GM21529 (cell line): ENCODE results near the gene CCNA2.

Experiments
- ATAC-seq: cut with Tn5 transposase; IDR thresholded peaks from one replicate; pipeline ENCODE4 v1.9.1; 2021; ENCODE audit not compliant: unreplicated experiment

CCNA2 gene

GRCh38 chr4:121777625-121778024, 46.1 kb downstream of the CCNA2 start:
- ATAC-seq: peak; percentile 76

GRCh38 chr4:121776610-121777401, 46.9 kb downstream of the CCNA2 start:
- no peak for ATAC-seq

- ATAC-seq: no peak
These were observed 49.8 kb downstream of the CCNA2 start for GRCh38 chr4:121773883-121774282.

GRCh38 chr4:121771869-121772268, 51.8 kb downstream of the CCNA2 start:
- ATAC-seq: no peak

- no peak for ATAC-seq
These were observed 54.3 kb downstream of the CCNA2 start for GRCh38 chr4:121769341-121769740.

- ATAC-seq: no peak
These were observed 56.5 kb downstream of the CCNA2 start for GRCh38 chr4:121767166-121767565.
